GM12874 (cell line): ENCODE data around the gene IFI44.

Experiments used
- TF ChIP-seq, protein P1 (sequence below): IDR thresholded peaks from 2 replicates; pipeline ENCODE4 v1.5.1; 2011; ENCODE audit warnings: low read depth, mild to moderate bottlenecking, control low read depth, low read length, moderate library complexity; ENCODE audit not compliant: insufficient read depth

IFI44 gene

DNA sequence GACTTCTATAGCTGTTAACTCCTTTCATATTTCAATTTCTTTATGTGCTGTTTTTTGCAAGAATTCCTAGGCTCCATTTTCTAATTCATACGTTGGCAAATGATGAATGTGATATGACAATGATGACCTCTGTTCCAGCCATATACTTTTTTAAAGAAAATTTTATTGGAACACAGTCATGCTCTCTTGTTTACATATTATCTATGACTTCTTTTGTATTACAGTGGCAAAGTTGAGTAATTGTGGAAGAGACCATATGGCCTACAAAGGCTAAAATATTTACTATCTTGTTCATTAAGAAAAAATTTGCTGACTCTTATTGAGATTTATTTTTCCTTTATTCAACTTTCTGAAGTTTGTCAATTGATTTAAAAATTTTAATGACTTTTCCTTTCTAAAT is 22.3 kb upstream of the IFI44 start:
- TF ChIP-seq, protein P1, sequence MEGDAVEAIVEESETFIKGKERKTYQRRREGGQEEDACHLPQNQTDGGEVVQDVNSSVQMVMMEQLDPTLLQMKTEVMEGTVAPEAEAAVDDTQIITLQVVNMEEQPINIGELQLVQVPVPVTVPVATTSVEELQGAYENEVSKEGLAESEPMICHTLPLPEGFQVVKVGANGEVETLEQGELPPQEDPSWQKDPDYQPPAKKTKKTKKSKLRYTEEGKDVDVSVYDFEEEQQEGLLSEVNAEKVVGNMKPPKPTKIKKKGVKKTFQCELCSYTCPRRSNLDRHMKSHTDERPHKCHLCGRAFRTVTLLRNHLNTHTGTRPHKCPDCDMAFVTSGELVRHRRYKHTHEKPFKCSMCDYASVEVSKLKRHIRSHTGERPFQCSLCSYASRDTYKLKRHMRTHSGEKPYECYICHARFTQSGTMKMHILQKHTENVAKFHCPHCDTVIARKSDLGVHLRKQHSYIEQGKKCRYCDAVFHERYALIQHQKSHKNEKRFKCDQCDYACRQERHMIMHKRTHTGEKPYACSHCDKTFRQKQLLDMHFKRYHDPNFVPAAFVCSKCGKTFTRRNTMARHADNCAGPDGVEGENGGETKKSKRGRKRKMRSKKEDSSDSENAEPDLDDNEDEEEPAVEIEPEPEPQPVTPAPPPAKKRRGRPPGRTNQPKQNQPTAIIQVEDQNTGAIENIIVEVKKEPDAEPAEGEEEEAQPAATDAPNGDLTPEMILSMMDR: no peak

- TF ChIP-seq, protein P1: no peak
Measured at GRCh38 chr1:78630600-78630999, 19.0 kb upstream of the IFI44 start.

DNA sequence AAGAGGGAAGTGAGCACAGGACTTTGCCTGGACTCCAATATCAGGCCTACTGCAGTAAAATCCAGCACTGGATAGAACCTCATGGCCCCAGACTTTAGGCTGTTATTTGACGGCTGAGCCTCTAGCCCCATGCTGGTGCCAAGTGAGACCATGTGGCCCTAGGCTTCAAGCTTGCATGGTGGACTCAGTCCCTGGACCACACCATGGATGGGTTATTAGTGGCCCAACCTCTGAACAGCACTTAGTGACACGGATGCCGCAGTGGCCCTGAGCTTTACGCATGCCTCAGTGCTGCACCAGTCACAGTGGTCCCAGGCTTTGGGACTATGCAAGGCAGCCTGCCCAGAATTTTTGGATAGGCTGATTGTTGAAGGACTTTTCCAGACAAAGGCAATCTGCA is 16.4 kb upstream of the IFI44 start:
- TF ChIP-seq, protein P1: no peak

GRCh38 chr1:78640462-78640861 is 9.2 kb upstream of the IFI44 start:
- TF ChIP-seq, protein P1: no peak

- TF ChIP-seq, protein P1: no peak
Measured at GRCh38 chr1:78641558-78641957, 8.1 kb upstream of the IFI44 start.

DNA sequence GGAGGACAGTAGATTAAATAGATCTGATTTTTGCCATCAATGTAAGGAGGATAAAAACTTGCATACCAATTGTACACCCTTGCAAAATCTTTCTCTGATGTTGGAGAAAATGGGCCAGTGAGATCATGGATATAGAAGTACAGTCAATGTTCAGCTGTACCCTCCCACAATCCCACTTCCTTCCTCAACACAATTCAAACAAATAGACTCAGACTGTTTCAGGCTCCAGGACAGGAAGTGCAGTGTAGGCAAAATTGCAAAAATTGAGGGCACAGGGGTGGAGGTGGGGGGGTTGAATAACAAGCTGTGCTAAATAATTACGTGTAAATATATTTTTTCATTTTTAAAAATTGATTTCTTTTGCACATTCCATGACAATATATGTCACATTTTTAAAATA is 3.9 kb upstream of the IFI44 start:
- TF ChIP-seq, protein P1: no peak

GRCh38 chr1:78647238-78647637 is 2.4 kb upstream of the IFI44 start:
- TF ChIP-seq, protein P1: no peak
